Measurements from ENCODE around the gene USP34.

DNA sequence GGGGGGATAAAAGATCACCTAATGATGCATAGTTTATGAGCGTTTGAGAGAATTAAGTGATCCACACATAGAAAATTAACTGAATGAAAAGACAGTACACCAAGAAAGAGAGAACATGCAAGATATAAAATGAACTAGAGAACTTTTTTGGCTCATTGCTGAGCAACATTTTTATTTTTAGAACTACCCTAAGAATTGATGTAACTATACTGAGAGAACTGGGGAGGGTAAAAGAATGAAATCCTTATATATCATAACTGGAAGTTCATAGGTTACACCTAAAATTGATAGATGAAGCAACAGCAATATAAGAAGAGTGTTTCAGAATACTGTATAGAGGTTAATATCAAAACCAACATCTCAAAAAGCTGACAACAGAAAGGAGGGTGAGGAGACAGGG is 55.6 kb downstream of the USP34 start:
- TF ChIP-seq, protein P1, sequence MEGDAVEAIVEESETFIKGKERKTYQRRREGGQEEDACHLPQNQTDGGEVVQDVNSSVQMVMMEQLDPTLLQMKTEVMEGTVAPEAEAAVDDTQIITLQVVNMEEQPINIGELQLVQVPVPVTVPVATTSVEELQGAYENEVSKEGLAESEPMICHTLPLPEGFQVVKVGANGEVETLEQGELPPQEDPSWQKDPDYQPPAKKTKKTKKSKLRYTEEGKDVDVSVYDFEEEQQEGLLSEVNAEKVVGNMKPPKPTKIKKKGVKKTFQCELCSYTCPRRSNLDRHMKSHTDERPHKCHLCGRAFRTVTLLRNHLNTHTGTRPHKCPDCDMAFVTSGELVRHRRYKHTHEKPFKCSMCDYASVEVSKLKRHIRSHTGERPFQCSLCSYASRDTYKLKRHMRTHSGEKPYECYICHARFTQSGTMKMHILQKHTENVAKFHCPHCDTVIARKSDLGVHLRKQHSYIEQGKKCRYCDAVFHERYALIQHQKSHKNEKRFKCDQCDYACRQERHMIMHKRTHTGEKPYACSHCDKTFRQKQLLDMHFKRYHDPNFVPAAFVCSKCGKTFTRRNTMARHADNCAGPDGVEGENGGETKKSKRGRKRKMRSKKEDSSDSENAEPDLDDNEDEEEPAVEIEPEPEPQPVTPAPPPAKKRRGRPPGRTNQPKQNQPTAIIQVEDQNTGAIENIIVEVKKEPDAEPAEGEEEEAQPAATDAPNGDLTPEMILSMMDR (IDR thresholded peaks at IDR 0.05), result no peak
- TF ChIP-seq POLR2A (IDR thresholded peaks at IDR 0.05), result no peak
